ENCODE data around the gene SGK2. TPM values are rescaled to one million over a fixed set of nuclear protein-coding genes. Genes with fewer than 3 reads are reported as not detected.
"Not testable (repeated sequence)": the region's sequence is repeated elsewhere in the genome, so short reads cannot be mapped to it uniquely, and the experiment has no call there.

SGK2 gene
- total RNA-seq, 4 donors from 2014 or later = 0.16 to 2.2 TPM; not detected in 2

- Histone ChIP-seq H3K27me3 (no peaks in the 10 kb centered on the region), H3K4me3 (no peak overlapping the region), H3K36me3 (no peaks in the 10 kb centered on the region), H3K27ac (no peak overlapping the region), H3K9me3 (no peaks in the 10 kb centered on the region), H3K4me1 (no peaks in the 10 kb centered on the region)
- WGBS, 2 donors (ENCODE audit: low coverage in 1 of 2) = 76 to 84% methylated on average over 5 to 6 of the region's 7 CpGs
- TF ChIP-seq POLR2AphosphoS5 (IDR thresholded peaks at IDR 0.05) = no peak
- TF ChIP-seq POLR2A (IDR thresholded peaks at IDR 0.05) = no peak
- TF ChIP-seq CTCF (IDR thresholded peaks at IDR 0.05) = no peak
- TF ChIP-seq EP300 (IDR thresholded peaks at IDR 0.05) = no peak
- ATAC-seq = no peak
These were observed 24.5 kb downstream of the SGK2 start for GRCh38 chr20:43583133-43583864.

- TF ChIP-seq POLR2AphosphoS5 (IDR thresholded peaks at IDR 0.05) (no peak), POLR2A (IDR thresholded peaks at IDR 0.05) (no peak), CTCF (IDR thresholded peaks at IDR 0.05) (no peak), EP300 (IDR thresholded peaks at IDR 0.05) (no peak)
- no peak for ATAC-seq
- Histone ChIP-seq H3K4me1 (no peaks in the 10 kb centered on the region), H3K4me3 (no peak overlapping the region), H3K27ac (no peak overlapping the region), H3K9me3 (no peaks in the 10 kb centered on the region), H3K27me3 (no peaks in the 10 kb centered on the region), H3K36me3 (no peaks in the 10 kb centered on the region)
- 40 to 48% methylated on average over 2 of the region's 2 CpGs for WGBS, 2 donors (ENCODE audit: low coverage in 1 of 2)
These were observed 25.2 kb downstream of the SGK2 start for GRCh38 chr20:43583982-43584432.

- no peak overlapping the region for H3K4me3 ChIP-seq
- TF ChIP-seq POLR2A (IDR thresholded peaks at IDR 0.05) (no peak), POLR2AphosphoS5 (IDR thresholded peaks at IDR 0.05) (no peak), CTCF (IDR thresholded peaks at IDR 0.05) (no peak), EP300 (IDR thresholded peaks at IDR 0.05) (no peak)
- H3K27ac ChIP-seq = no peak overlapping the region
- H3K27me3 ChIP-seq = no peaks in the 10 kb centered on the region
- ATAC-seq = no peak
- peaks cover 0 to 1% (median 0%) of the 10 kb centered on the region in 3 donors for H3K4me1 ChIP-seq
- H3K9me3 ChIP-seq = no peaks in the 10 kb centered on the region
- WGBS, 2 donors (ENCODE audit: low coverage in 1 of 2) = 46 to 60% methylated on average over 7 of the region's 7 CpGs
- H3K36me3 ChIP-seq = no peaks in the 10 kb centered on the region
These were observed 25.8 kb downstream of the SGK2 start for GRCh38 chr20:43584448-43585136.

GRCh38 chr20:43586641-43587040, 27.8 kb downstream of the SGK2 start:
- Histone ChIP-seq H3K27me3 (no peaks in the 10 kb centered on the region), H3K36me3 (no peaks in the 10 kb centered on the region), H3K27ac (no peak overlapping the region), H3K9me3 (no peaks in the 10 kb centered on the region), H3K4me1 (peaks cover 0 to 12% (median 5%) of the 10 kb centered on the region in 3 donors), H3K4me3 (no peak overlapping the region)
- no peak for ATAC-seq
- TF ChIP-seq CTCF (IDR thresholded peaks at IDR 0.05) (no peak), POLR2A (IDR thresholded peaks at IDR 0.05) (no peak), POLR2AphosphoS5 (IDR thresholded peaks at IDR 0.05) (no peak), EP300 (IDR thresholded peaks at IDR 0.05) (no peak)
- 84% methylated on average over 8 of the region's 8 CpGs; no CpG with 5 or more reads in 1 of the 2 donors for WGBS, 2 donors (ENCODE audit: low coverage in 1 of 2)

GRCh38 chr20:43588526-43588925, 29.7 kb downstream of the SGK2 start:
- H3K27ac ChIP-seq, H3K27me3 ChIP-seq, H3K36me3 ChIP-seq, ATAC-seq, H3K4me3 ChIP-seq, H3K9me3 ChIP-seq: not testable (repeated sequence)
- H3K4me1 ChIP-seq = peaks cover 0 to 24% (median 5%) of the 10 kb centered on the region in 3 donors
- WGBS, 2 donors (ENCODE audit: low coverage in 1 of 2) = 90 to 100% methylated on average over 10 of the region's 10 CpGs

Measured in gastroesophageal sphincter (tissue), 4 donors.